A172 (cell line): ENCODE results near the gene TMEM198. TPM values are rescaled to one million over a fixed set of nuclear protein-coding genes. Genes with fewer than 3 reads are reported as not detected.
A peak's percentile ranks its signal among the peaks of the same experiment; 100 is the strongest.

ENCODE experiments used
- DNase-seq: peaks from one replicate; pipeline ENCODE4 v3.0.0-alpha.2; 2015; ENCODE audit warnings: low spot score
- total RNA-seq: library from RNA; depleted of rRNA; stranded (reverse); fragments of >200 nt; shearing (Covaris generic); gene quantifications from 2 replicates; pipeline ENCODE4 v1.2.3, GENCODE V29; 2014

Gene TMEM198
- total RNA-seq, 1 experiment from 2014 or later = 1.4 TPM

GRCh38 chr2:219562049-219563020 lies 18.5 kb downstream of the TMEM198 start:
- DNase-seq = no peak

GRCh38 chr2:219563271-219563928 lies 19.6 kb downstream of the TMEM198 start:
- DNase-seq = no peak

GRCh38 chr2:219565130-219566080 lies 21.6 kb downstream of the TMEM198 start:
- DNase-seq = no peak

- no peak for DNase-seq
These were observed 22.8 kb downstream of the TMEM198 start for GRCh38 chr2:219566640-219567039.

GRCh38 chr2:219567131-219567530 lies 23.3 kb downstream of the TMEM198 start:
- no peak for DNase-seq

GRCh38 chr2:219567791-219568361 lies 24.0 kb downstream of the TMEM198 start:
- no peak for DNase-seq

- DNase-seq = no peak
These were observed 25.2 kb downstream of the TMEM198 start for GRCh38 chr2:219569041-219569440.

GRCh38 chr2:219569635-219570034 lies 25.8 kb downstream of the TMEM198 start:
- DNase-seq = no peak

GRCh38 chr2:219570194-219570923 lies 26.5 kb downstream of the TMEM198 start:
- DNase-seq = no peak

- DNase-seq = no peak
These were observed 27.1 kb downstream of the TMEM198 start for GRCh38 chr2:219570924-219571310.

- DNase-seq = peak; percentile 70
These were observed 27.7 kb downstream of the TMEM198 start, which contains the start of gene OBSL1 for GRCh38 chr2:219571311-219572236. OBSL1 (minus strand) TSS chr2:219571539; CDS start chr2:219571232, 307 bp downstream.

- DNase-seq = no peak
These were observed 28.6 kb downstream of the TMEM198 start, which contains the start of gene INHA for GRCh38 chr2:219572237-219573001. INHA (plus strand) TSS chr2:219572310; CDS start chr2:219572375, 65 bp downstream.

- no peak for DNase-seq
These were observed 29.3 kb downstream of the TMEM198 start for GRCh38 chr2:219573166-219573565.

- DNase-seq = no peak
These were observed 30.9 kb downstream of the TMEM198 start for GRCh38 chr2:219574484-219575311.

GRCh38 chr2:219575566-219576504 lies 32.0 kb downstream of the TMEM198 start:
- no peak for DNase-seq
